Measurements from ENCODE around the gene DCAF7.
A peak's percentile ranks its signal among the peaks of the same experiment; 100 is the strongest.

Gene DCAF7

GRCh38 chr17:63631626-63632025 lies 81.3 kb downstream of the DCAF7 start:
- Histone ChIP-seq H2BK5ac (ENCODE audit: low read depth, low read length, poor library complexity) (no peak overlapping the region), H2BK120ac (ENCODE audit: insufficient read depth, low read length, poor library complexity) (no peak overlapping the region), H3K9ac (ENCODE audit: low read length) (no peak overlapping the region), H3K18ac (ENCODE audit: low read length) (no peak overlapping the region), H3K27ac (ENCODE audit: low read depth, low read length) (no peak overlapping the region), H3K4ac (ENCODE audit: low read depth, low read length) (no peak overlapping the region), H3K79me2 (ENCODE audit: control insufficient read depth, insufficient read depth, low read length, poor library complexity) (no peaks in the 10 kb centered on the region), H4K91ac (ENCODE audit: low read depth, low read length) (no peak overlapping the region), H3K4me1 (ENCODE audit: control insufficient read depth in 1 of 2, insufficient read depth in 2 of 2, low read length in 2 of 2) (peaks cover 3% of the 10 kb centered on the region in 2 experiments), H2BK12ac (ENCODE audit: low read length) (no peak overlapping the region), H3K14ac (ENCODE audit: low read length) (no peak overlapping the region), H4K8ac (ENCODE audit: low read depth, low read length) (no peak overlapping the region), H2AFZ (ENCODE audit: insufficient read depth, low read length, poor library complexity) (no peak overlapping the region), H3K9me3 (ENCODE audit: insufficient read depth, low read depth, low read length) (no peaks in the 10 kb centered on the region), H3K4me3 (ENCODE audit: low read depth, low read length) (no peak overlapping the region), H3K27me3 (ENCODE audit: insufficient read depth, low read length) (no peaks in the 10 kb centered on the region), H3K79me1 (ENCODE audit: low read length) (no peaks in the 10 kb centered on the region), H3K23ac (ENCODE audit: low read length) (no peak overlapping the region), H2AK5ac (ENCODE audit: low read length) (no peak overlapping the region), H3K36me3 (ENCODE audit: control insufficient read depth in 1 of 2, insufficient read depth in 2 of 2, low read length in 2 of 2) (peaks cover 2% of the 10 kb centered on the region in 2 experiments), H3K4me2 (ENCODE audit: low read length) (no peak overlapping the region), H4K12ac (ENCODE audit: low read depth, low read length) (no peak overlapping the region)
- no peak for DNase-seq
- WGBS (ENCODE audit: extremely low coverage, insufficient coverage, insufficient read length), result no CpG with 5 or more reads among the region's 1 CpG

- H3K27ac ChIP-seq (ENCODE audit: low read depth, low read length), result no peak overlapping the region
Measured at GRCh38 chr17:63633742-63634141, 83.5 kb downstream of the DCAF7 start.

GRCh38 chr17:63634163-63634562 lies 83.9 kb downstream of the DCAF7 start:
- Histone ChIP-seq H3K36me3 (ENCODE audit: control insufficient read depth in 1 of 2, insufficient read depth in 2 of 2, low read length in 2 of 2) (peaks cover 4 to 6% of the 10 kb centered on the region in 2 experiments), H3K79me2 (ENCODE audit: control insufficient read depth, insufficient read depth, low read length, poor library complexity) (no peaks in the 10 kb centered on the region), H4K8ac (ENCODE audit: low read depth, low read length) (peak overlapping the region; percentile 26), H3K14ac (ENCODE audit: low read length) (no peak overlapping the region), H3K4me1 (ENCODE audit: control insufficient read depth in 1 of 2, insufficient read depth in 2 of 2, low read length in 2 of 2) (peaks cover 3% of the 10 kb centered on the region in 2 experiments), H3K27me3 (ENCODE audit: insufficient read depth, low read length) (no peaks in the 10 kb centered on the region), H3K9me3 (ENCODE audit: insufficient read depth, low read depth, low read length) (no peaks in the 10 kb centered on the region), H3K4me3 (ENCODE audit: low read depth, low read length) (no peak overlapping the region), H3K4me2 (ENCODE audit: low read length) (no peak overlapping the region), H2AFZ (ENCODE audit: insufficient read depth, low read length, poor library complexity) (no peak overlapping the region), H4K91ac (ENCODE audit: low read depth, low read length) (no peak overlapping the region), H2AK5ac (ENCODE audit: low read length) (no peak overlapping the region), H2BK5ac (ENCODE audit: low read depth, low read length, poor library complexity) (no peak overlapping the region), H3K9ac (ENCODE audit: low read length) (no peak overlapping the region), H3K23ac (ENCODE audit: low read length) (no peak overlapping the region), H3K27ac (ENCODE audit: low read depth, low read length) (no peak overlapping the region), H2BK12ac (ENCODE audit: low read length) (no peak overlapping the region), H2BK120ac (ENCODE audit: insufficient read depth, low read length, poor library complexity) (no peak overlapping the region), H3K4ac (ENCODE audit: low read depth, low read length) (no peak overlapping the region), H3K18ac (ENCODE audit: low read length) (no peak overlapping the region), H3K79me1 (ENCODE audit: low read length) (no peaks in the 10 kb centered on the region), H4K12ac (ENCODE audit: low read depth, low read length) (no peak overlapping the region)
- WGBS (ENCODE audit: extremely low coverage, insufficient coverage, insufficient read length), result no CpG with 5 or more reads among the region's 4 CpGs
- no peak for DNase-seq

More at GRCh38 chr17:63633742-63634141, 83.5 kb downstream of the DCAF7 start:
- Histone ChIP-seq H3K79me1 (ENCODE audit: low read length) (no peaks in the 10 kb centered on the region), H2AK5ac (ENCODE audit: low read length) (no peak overlapping the region), H2BK120ac (ENCODE audit: insufficient read depth, low read length, poor library complexity) (no peak overlapping the region), H2BK5ac (ENCODE audit: low read depth, low read length, poor library complexity) (no peak overlapping the region), H2BK12ac (ENCODE audit: low read length) (no peak overlapping the region), H3K9ac (ENCODE audit: low read length) (no peak overlapping the region), H3K14ac (ENCODE audit: low read length) (no peak overlapping the region), H2AFZ (ENCODE audit: insufficient read depth, low read length, poor library complexity) (no peak overlapping the region), H3K23ac (ENCODE audit: low read length) (no peak overlapping the region), H3K4me1 (ENCODE audit: control insufficient read depth in 1 of 2, insufficient read depth in 2 of 2, low read length in 2 of 2) (peaks cover 3% of the 10 kb centered on the region in 2 experiments), H3K4me2 (ENCODE audit: low read length) (no peak overlapping the region), H3K4ac (ENCODE audit: low read depth, low read length) (no peak overlapping the region), H4K12ac (ENCODE audit: low read depth, low read length) (no peak overlapping the region), H4K91ac (ENCODE audit: low read depth, low read length) (no peak overlapping the region), H4K8ac (ENCODE audit: low read depth, low read length) (no peak overlapping the region), H3K18ac (ENCODE audit: low read length) (no peak overlapping the region), H3K27me3 (ENCODE audit: insufficient read depth, low read length) (no peaks in the 10 kb centered on the region), H3K9me3 (ENCODE audit: insufficient read depth, low read depth, low read length) (no peaks in the 10 kb centered on the region), H3K79me2 (ENCODE audit: control insufficient read depth, insufficient read depth, low read length, poor library complexity) (no peaks in the 10 kb centered on the region), H3K36me3 (ENCODE audit: control insufficient read depth in 1 of 2, insufficient read depth in 2 of 2, low read length in 2 of 2) (peaks cover 4 to 6% of the 10 kb centered on the region in 2 experiments), H3K4me3 (ENCODE audit: low read depth, low read length) (no peak overlapping the region)
- no peak for DNase-seq

GRCh38 chr17:63634816-63635215 lies 84.5 kb downstream of the DCAF7 start:
- Histone ChIP-seq H3K9me3 (ENCODE audit: insufficient read depth, low read depth, low read length) (no peaks in the 10 kb centered on the region), H3K4me2 (ENCODE audit: low read length) (no peak overlapping the region), H3K14ac (ENCODE audit: low read length) (no peak overlapping the region), H2BK12ac (ENCODE audit: low read length) (no peak overlapping the region), H3K18ac (ENCODE audit: low read length) (no peak overlapping the region), H4K12ac (ENCODE audit: low read depth, low read length) (no peak overlapping the region), H3K27ac (ENCODE audit: low read depth, low read length) (no peak overlapping the region), H3K23ac (ENCODE audit: low read length) (no peak overlapping the region), H2BK5ac (ENCODE audit: low read depth, low read length, poor library complexity) (no peak overlapping the region), H2AK5ac (ENCODE audit: low read length) (no peak overlapping the region), H3K4ac (ENCODE audit: low read depth, low read length) (no peak overlapping the region), H3K79me1 (ENCODE audit: low read length) (no peaks in the 10 kb centered on the region), H4K91ac (ENCODE audit: low read depth, low read length) (no peak overlapping the region), H3K4me3 (ENCODE audit: low read depth, low read length) (no peak overlapping the region), H3K4me1 (ENCODE audit: control insufficient read depth in 1 of 2, insufficient read depth in 2 of 2, low read length in 2 of 2) (peaks cover 3% of the 10 kb centered on the region in 2 experiments), H3K36me3 (ENCODE audit: control insufficient read depth in 1 of 2, insufficient read depth in 2 of 2, low read length in 2 of 2) (peaks cover 4 to 6% of the 10 kb centered on the region in 2 experiments), H2BK120ac (ENCODE audit: insufficient read depth, low read length, poor library complexity) (no peak overlapping the region), H3K79me2 (ENCODE audit: control insufficient read depth, insufficient read depth, low read length, poor library complexity) (no peaks in the 10 kb centered on the region), H3K9ac (ENCODE audit: low read length) (no peak overlapping the region), H4K8ac (ENCODE audit: low read depth, low read length) (no peak overlapping the region), H3K27me3 (ENCODE audit: insufficient read depth, low read length) (no peaks in the 10 kb centered on the region), H2AFZ (ENCODE audit: insufficient read depth, low read length, poor library complexity) (no peak overlapping the region)
- no CpG with 5 or more reads among the region's 1 CpG for WGBS (ENCODE audit: extremely low coverage, insufficient coverage, insufficient read length)
- no peak for DNase-seq
